ENCODE data around the gene PHF21A.
A peak's percentile ranks its signal among the peaks of the same experiment; 100 is the strongest.

PHF21A gene

GRCh38 chr11:45932217-45932616, 189.0 kb downstream of the PHF21A start:
- DNase-seq = no peak

DNA sequence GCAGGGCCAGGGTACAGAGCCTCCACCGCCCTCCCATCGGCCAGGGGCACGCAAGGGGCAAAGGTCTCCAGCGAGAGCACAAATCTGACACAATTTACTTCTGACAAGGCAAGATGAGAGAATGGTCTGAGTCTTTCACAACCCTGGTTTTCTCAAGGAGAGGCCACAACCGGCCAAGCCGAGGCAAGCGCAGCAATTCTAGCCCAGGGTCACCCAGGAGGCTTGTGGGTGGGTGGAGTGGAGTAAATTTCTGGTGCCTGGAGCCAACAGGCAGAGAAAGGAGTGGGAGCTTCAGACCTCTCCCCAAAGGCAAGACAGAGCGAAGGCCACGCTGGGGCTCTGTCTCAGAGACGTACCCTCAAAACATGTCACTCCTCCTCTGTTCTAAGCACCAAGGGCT, 189.5 kb downstream of the PHF21A start:
- DNase-seq = no peak

DNA sequence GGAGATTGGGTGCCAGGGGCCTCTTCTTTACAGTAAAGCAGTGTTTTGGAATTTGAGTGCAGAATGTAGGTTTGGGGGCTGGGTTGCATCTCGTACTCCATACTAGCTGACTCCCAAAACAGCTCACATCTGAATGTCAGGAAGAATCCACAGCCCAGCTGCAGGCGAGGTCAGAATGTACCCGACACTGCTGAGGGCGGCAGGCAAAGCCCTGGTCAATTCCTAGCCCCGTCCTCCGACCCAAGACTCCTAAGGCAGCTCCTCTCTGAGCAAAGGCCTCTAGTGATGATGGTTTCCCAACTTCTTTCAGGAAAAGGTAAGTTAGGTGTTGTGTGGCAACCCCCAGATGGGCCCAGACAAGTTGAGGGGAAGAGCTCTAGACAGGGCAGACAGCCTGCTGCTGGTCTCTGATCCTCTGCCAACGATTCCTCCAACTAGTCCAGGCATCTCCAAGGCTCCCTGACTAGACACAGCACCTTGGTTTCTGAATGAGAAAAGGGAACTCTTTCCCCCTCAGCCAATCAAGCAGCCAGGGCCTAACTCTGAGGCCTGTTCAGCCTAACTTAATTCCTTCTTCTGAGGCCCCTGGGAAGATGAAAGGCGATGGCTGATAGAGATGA, 190.2 kb downstream of the PHF21A start:
- no peak for DNase-seq

GRCh38 chr11:45930031-45930794, 191.0 kb downstream of the PHF21A start:
- DNase-seq = no peak

GRCh38 chr11:45929486-45930030, 191.7 kb downstream of the PHF21A start:
- DNase-seq = no peak

- DNase-seq = no peak
Measured at GRCh38 chr11:45928535-45929215, 192.6 kb downstream of the PHF21A start.

GRCh38 chr11:45927684-45928413, 193.4 kb downstream of the PHF21A start:
- no peak for DNase-seq

GRCh38 chr11:45927332-45927683, 193.9 kb downstream of the PHF21A start:
- no peak for DNase-seq

DNA sequence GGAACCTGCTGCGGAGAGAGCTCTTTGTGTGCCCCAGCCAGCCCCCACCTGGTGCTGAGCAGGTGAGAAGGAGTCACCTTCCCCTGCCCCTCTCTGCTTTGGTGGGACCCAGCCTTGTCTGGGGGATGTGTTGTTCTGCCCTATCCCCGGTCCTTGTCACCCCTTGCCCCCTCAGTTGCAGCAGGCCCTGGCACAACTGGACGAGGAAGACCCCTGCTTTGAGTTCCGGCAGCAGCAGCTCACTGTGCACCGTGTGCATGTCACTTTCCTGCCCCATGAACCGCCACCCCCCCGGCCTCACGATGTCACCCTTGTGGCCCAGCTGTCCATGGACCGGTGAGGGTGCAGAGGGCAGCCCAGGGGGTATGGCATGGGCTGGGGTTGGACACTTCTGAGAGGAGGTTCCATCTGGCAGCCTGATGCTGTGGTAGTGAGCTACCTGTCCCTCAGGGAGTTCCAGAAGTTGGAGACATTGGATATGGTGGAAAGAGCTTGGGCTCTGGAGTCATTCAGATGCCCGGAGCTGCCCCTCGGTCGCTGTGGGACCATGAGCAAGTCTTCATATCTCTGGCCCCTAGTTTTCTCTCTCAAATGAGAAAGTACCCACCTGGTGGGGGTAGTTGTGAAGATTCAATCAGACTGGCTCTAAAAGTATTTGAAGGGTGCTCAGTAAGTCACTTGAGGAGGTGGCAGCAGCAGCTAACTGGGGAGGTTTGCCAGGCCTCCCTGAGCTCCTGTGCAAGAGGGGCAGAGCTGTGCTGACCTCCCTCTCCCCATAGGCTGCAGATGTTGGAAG, 194.5 kb downstream of the PHF21A start:
- DNase-seq = no peak

DNA sequence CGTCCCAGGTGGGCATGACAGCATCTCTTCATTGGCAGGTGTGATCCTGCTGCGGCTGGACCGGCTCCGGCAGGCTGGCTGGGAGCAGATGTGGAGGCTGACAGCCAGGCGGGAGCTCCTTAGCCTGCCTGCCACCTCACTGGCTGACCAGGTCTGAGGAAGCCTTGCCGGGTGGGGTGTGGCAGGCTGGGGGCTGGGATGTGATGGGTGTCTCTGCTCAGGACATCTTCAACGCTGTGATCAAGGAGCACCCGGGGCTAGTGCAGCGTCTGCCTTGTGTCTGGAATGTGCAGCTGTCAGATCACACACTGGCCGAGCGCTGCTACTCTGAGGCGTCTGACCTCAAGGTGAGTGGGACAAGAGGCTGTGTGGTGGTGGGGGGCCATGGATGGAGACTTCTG, 195.3 kb downstream of the PHF21A start:
- no peak for DNase-seq

DNA sequence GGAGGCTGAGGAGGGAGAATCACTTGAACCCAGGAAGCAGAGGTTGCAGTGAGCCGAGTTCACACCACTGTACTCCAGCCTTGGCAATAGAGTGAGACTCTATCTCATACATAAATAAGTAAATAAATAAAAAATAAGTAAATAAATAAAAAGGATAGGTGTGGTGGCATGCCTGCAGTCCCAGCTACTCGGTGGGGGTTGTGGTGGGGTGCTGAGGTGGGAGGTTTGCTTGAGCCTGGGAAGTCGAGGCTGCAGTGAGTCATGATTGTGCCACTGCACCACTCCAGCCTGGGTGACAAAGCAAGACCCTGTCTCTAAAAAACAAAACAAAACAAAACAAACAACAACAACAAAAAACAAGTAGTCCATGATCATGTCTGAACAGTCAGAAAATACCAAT, 195.7 kb downstream of the PHF21A start:
- no peak for DNase-seq

DNA sequence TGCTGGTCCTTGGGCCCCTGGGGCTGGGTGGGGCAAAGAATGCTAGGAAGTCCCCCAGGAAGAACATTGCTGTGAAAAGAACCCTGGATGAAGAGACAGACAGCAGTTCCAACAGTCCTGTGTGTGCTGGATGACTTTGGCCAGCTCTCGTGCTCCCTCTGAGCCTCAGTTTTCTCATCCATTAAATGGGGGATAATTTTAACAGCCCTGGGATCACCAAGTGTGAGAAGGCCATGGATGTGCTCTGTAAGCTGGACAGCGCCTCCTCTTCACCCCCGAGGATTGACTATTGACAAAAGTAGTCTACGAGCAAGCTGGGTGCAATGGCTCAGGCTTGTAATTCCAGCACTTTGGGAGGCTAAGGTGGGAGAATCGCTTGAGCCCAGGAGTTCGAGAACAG, 196.3 kb downstream of the PHF21A start:
- no peak for DNase-seq

DNA sequence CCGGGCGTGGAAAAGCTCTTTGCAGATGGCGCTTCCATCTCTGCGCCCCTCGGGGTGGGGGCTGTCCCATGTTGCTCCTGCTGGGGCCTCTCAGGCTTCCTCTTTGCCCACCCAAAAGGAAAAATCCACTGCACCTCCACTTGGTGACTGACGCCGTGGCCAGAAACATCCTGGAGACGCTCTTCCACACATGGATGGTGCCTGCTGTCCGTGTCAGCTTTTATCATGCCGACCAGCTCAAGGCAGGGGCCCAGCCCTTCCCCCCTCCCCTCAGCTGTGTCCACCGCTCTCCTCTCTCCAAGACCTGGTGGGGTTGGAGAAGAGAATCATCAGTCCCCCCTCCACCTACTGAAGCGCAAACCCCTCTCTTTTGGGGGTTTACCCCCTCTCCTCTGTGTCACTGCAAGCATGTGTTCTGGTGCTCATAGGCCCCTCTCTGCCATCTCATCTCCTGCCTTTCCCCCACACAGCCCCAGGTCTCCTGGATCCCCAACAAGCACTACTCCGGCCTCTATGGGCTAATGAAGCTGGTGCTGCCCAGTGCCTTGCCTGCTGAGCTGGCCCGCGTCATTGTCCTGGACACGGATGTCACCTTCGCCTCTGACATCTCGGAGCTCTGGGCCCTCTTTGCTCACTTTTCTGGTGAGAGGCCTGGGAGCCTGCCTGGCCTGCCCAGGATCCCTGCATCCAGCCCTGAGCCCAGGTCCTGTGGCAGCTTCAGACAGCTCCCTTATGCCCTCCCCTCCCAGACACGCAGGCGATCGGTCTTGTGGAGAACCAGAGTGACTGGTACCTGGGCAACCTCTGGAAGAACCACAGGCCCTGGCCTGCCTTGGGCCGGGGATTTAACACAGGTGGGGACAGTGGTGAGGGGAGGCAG, 197.0 kb downstream of the PHF21A start:
- no peak for DNase-seq

GRCh38 chr11:45922425-45923082, 198.7 kb downstream of the PHF21A start, which contains the start of gene LARGE2:
Gene LARGE2 (plus strand): TSS chr11:45922656. CDS start chr11:45922883, 227 bp downstream.
- peak; percentile 40 for DNase-seq

DNA sequence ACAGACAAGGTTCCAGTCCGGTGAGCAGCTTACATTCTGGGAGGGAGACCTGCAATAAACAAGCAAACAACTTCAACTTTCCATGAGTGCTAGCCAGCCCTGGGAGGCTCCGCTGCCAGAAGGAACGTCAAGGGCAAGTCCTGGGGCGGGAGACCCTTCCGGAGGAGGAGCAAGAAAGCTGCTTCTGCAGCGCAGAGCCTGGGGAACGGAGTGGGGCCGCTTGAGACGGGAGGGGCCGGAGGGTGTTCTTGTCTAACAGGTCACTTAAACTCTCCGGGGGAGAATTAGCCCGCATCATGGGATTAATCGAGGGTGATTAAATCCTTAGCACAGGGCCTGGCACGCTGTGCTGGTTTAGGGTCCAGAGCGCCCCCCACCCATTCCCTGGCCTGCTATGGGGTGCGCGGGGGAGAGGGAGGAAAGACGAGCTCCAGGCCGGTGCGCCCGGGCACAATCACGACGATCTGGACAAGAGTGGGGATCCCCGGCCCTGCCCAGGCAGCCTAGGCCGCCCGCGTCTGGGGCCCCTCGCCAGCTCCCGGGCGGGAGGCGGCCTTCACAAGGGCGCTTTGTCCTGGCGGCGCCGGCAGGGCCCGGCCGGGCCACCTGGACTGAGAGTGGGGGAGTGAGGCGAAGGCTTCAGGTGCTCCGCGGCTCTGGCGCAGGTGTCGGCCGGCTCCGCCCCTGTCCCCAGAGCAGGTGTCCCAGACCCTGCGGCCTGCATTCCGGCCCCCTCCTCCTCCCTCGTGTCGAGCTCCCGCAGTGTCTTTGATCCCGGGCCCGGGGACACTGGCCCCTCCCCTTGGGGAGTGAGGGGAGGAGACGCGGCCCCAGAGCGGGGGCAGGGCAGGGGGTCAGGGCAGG, 199.5 kb downstream of the PHF21A start:
- DNase-seq = peak; percentile 67

GRCh38 chr11:45920531-45921477, 200.4 kb downstream of the PHF21A start:
- no peak for DNase-seq

- no peak for DNase-seq
Measured at GRCh38 chr11:45919806-45920530, 201.3 kb downstream of the PHF21A start.
